GM19438 (cell line): ENCODE results near the gene NFS1.
"Not testable (repeated sequence)": the region's sequence is repeated elsewhere in the genome, so short reads cannot be mapped to it uniquely, and the experiment has no call there.

ENCODE experiments used
- ATAC-seq: cut with Tn5 transposase; IDR thresholded peaks from one replicate; pipeline ENCODE4 v1.9.1; 2021; ENCODE audit warnings: low read depth; ENCODE audit not compliant: unreplicated experiment

NFS1 gene

DNA sequence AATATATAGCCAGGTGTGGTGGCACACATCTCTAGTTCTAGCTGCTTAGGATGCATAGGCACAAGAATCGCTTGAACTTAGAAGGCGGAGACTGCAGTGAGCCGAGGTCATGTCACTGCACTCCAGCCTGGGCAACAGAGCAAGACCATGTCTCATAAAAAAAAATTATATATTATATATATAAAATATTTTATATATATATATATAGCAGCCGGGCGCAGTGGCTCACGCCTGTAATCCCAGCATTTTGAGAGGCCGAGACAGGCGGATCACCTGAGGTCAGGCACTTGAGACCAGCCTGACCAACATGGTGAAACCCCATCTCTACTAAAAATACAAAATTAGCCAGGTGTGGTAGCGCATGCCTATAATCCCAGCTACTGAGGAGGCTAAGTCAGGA, 13.8 kb downstream of the NFS1 start:
- not testable (repeated sequence) for ATAC-seq

GRCh38 chr20:35681960-35682359, 17.2 kb downstream of the NFS1 start:
- no peak for ATAC-seq

- ATAC-seq: no peak
Observed at GRCh38 chr20:35680452-35681183, 18.5 kb downstream of the NFS1 start.

GRCh38 chr20:35674921-35675320, 24.2 kb downstream of the NFS1 start:
- no peak for ATAC-seq

DNA sequence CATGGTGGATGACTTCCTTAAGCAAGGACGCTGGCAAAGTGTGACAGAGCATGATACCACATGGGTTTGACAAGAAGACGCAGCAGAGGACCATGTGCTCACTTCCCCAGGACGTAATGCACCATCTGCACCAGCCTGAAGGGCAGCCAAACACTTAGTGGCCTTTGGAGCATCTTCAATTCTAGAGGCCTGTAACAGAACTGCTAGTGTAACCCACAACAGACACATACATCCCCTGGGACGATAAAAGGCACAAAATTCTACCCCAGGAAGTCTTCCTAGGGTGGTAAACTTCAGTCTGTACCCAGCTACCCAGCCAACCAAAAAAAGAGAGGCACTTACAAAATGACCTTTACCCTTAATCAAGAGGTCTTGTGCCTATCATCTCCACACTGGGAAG, 25.3 kb downstream of the NFS1 start:
- ATAC-seq: no peak

- ATAC-seq: no peak
Observed at GRCh38 chr20:35669681-35670080, 29.5 kb downstream of the NFS1 start.

GRCh38 chr20:35669221-35669620, 29.9 kb downstream of the NFS1 start:
- no peak for ATAC-seq

GRCh38 chr20:35665949-35666288, 33.2 kb downstream of the NFS1 start:
- no peak for ATAC-seq

- ATAC-seq: peak; percentile 62
Observed at GRCh38 chr20:35664466-35665206, 34.5 kb downstream of the NFS1 start, which contains the start of the genes CPNE1 and RBM12. Gene CPNE1 (minus strand): TSS chr20:35664900. CDS start chr20:35632923, 31,977 bp downstream. Gene RBM12 (minus strand): TSS chr20:35664900. CDS start chr20:35655322, 9,578 bp downstream.

DNA sequence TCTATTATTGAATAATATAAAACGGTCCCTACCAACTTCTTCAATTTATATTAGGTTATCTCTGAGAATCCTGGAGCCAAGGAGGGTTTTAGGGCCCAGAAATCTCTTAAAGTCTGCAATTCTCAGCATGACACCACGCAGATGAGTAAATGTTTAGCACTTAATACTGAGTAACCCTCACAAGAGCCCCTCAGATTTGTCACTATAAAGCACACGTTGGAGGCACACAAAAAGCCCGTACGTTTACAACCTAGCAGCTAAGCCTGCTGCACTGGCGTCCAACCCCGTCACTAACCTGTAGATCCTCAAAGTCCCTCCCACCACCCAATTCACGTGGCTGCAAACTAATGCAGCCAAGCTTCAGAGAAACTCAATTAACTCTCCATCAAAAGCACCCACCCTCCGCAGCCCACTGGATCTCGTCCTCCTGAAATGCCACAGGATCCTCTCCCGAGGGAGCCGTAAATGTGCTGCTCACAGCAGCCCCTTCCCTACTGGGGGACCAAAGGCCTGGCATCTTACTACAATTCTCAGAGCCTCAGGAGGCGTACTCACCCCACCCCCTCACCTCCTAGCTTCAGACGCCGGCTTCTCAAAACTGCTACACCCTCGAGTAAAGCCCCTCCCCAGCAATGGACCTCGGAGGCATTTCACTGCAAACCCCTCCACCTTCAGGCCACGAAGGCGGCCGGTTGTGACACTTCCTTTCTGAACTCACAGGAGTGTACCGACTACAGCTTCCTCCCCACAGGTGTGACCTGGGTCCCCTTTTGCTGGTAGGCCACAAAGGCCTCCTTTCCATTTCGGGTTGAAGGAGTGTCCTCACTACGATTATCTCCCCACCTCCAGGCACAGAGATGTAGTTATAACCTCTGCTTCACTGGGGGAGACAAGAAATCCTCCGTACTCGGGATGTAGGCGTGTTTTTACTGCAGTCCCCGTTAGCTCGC, 35.4 kb downstream of the NFS1 start:
- ATAC-seq: peak; percentile 37

GRCh38 chr20:35662551-35662950, 36.6 kb downstream of the NFS1 start:
- ATAC-seq: no peak

GRCh38 chr20:35661908-35662307, 37.2 kb downstream of the NFS1 start:
- ATAC-seq: no peak

DNA sequence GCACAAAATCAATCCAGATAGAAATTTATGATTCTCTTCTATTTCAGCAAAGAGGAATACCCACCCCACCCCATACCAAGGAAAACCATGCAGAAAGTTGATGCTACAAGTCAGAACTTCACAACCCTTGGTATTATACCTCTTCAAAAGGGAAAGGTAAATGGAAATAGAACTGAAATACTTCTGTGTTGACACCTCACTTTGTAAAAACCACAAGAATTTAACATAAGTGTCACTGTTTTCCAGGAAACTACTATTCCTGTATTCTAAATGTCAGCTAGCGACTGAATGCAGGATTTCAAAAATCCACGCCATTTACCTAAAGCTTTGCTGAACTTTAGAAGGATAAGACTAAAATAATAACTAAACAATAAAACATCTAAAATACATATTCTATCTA, 38.1 kb downstream of the NFS1 start:
- no peak for ATAC-seq

DNA sequence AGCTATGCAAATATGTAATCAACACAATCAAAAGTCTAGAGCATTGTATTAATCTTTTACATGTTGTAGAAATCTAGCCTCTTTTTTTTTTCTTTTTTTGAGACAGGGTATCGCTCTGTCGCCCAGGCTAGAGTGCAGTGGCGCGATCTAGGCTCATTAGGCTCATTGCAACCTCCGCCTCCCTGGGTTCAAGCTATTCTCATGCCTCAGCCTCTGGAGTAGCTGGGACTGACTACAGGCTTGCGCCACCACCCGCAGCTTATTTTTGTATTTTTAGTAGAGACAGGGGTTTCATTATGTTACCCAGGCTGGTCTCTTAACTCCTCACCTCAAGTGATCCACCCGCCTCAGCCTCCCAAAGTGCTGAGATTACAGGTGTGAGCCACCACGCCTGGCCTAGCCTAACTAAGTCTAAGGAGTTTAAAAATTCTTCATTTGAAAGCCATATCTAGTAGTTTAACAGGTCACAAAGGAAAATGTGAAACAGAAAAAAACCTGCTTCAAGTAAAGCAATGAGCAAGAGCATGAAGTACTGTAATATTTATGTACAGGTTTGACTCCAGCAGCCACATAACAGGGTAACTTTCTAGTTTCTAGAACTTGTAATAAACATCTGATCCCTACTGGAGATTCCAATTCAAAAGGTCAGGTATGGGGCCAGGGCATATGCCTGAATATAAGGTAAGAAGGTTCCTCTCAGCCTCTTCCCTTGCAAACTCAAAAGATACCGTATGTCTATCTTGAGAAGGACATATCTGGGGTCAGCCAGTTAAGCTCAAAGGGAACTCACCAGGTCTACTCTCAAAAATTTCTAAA, 38.8 kb downstream of the NFS1 start:
- ATAC-seq: no peak

DNA sequence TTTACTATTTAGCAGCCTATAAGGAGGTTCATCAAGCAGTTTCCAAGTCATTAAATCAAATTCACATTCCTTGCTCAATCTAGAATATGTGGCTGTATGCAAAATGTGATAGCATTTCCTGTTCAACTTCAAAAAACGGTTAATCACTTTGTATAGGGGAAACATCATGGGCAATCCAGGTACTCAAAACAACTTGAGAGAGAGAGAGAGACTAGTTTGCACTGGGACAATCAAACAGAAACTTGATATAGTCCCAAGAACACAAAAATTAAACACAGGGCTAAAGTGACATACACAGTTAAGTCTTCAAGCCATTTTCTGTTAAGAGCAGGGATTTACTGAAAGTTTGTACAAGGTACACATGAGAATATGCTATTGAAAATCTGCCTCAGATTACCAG, 41.9 kb downstream of the NFS1 start:
- ATAC-seq: no peak

DNA sequence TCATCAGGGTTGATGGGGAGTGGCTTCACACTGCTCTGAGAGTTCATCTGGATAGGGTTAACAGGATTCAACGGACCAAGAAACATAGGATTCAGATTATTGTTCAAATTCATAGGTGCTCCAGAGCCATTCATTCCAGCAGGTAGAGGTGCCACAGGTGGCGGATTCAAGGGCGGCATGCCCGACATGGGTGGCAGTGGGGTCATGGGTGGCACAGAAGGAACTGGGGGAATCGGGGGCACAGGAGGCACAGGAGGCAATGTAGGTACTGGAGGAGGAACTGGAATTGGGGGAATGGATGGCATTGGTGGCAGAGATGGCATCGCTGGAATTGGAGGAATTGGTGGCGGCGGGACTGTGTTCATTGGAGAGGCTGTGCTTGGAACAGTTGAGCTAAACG, 44.7 kb downstream of the NFS1 start:
- ATAC-seq: no peak

GRCh38 chr20:35653893-35654292, 45.3 kb downstream of the NFS1 start:
- no peak for ATAC-seq

GRCh38 chr20:35653430-35653734, 45.8 kb downstream of the NFS1 start:
- ATAC-seq: no peak

GRCh38 chr20:35652641-35653429, 46.3 kb downstream of the NFS1 start:
- ATAC-seq: no peak

DNA sequence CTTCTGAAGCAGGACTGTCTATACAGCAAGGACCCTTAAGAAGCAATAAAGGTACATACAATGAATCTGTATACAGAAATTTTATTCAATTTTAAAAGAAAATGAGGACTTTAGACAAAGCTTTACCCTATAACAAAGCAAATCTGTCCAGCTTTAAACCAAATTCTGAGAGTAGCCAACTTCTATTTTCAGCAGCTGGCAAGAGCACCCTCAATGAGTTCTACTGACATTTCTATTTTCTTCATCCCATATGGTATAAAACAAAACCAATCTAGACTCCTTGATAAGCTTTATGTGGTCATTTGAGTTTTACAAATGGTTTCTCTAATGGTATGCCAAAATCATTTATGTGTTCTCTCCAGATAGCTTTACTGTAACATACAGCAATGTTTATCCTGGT, 47.2 kb downstream of the NFS1 start:
- ATAC-seq: no peak
